SK-N-SH (cell line): ENCODE measurements around the gene NELFB.

Experiments
- EP300 ChIP-seq, 2 experiments: IDR thresholded peaks; 2 replicates each; pipeline versions ENCODE4 v1.4.0 to v1.6.1; 2012; ENCODE audit warnings: borderline replicate concordance in 1 of 2, low read depth in 1 of 2, low read length in 1 of 2
- MXI1 ChIP-seq: IDR thresholded peaks from 2 replicates; pipeline ENCODE4 v1.6.1; 2012; ENCODE audit warnings: mild to moderate bottlenecking, low read depth, low read length, improper control_type of control experiment
- NRF1 ChIP-seq: IDR thresholded peaks from 2 replicates; pipeline ENCODE4 v1.6.1; 2012; ENCODE audit warnings: low read depth, mild to moderate bottlenecking, low read length
- POLR2AphosphoS5 ChIP-seq: IDR thresholded peaks from 2 replicates; pipeline ENCODE4 v1.6.1; 2012; ENCODE audit warnings: low read depth, low read length
- RAD21 ChIP-seq: IDR thresholded peaks from 2 replicates; pipeline ENCODE4 v1.6.1; 2012; ENCODE audit warnings: mild to moderate bottlenecking, low read length
- RFX5 ChIP-seq: IDR thresholded peaks from 2 replicates; pipeline ENCODE4 v1.6.1; 2012; ENCODE audit warnings: mild to moderate bottlenecking, improper control_type of control experiment, low read length
- RXRA ChIP-seq: IDR thresholded peaks from 2 replicates; pipeline ENCODE4 v1.4.0; 2012; ENCODE audit warnings: low read depth, mild to moderate bottlenecking, borderline replicate concordance
- SIN3A ChIP-seq: IDR thresholded peaks from 2 replicates; pipeline ENCODE4 v1.6.1; 2012; ENCODE audit warnings: low read depth, mild to moderate bottlenecking, low read length, moderate library complexity, borderline replicate concordance
- SMC3 ChIP-seq: IDR thresholded peaks from 2 replicates; pipeline ENCODE4 v1.6.1; 2012; ENCODE audit warnings: low read depth, low read length, improper control_type of control experiment
- USF2 ChIP-seq: fragments of 150-350 bp; IDR thresholded peaks from 2 replicates; pipeline ENCODE4 v1.6.1; 2017; ENCODE audit warnings: antibody characterized with exemption, low read length, low read depth, borderline replicate concordance
- YY1 ChIP-seq: IDR thresholded peaks from 2 replicates; pipeline ENCODE4 v1.4.0; 2012; ENCODE audit warnings: low read depth, mild to moderate bottlenecking
- TF ChIP-seq, protein P1 (sequence below): fragments of 200-600 bp; sonication (generic); IDR thresholded peaks from 2 replicates; pipeline ENCODE4 v1.6.1; 2017; ENCODE audit warnings: antibody characterized with exemption, mild to moderate bottlenecking, moderate library complexity
- TF ChIP-seq, protein P2 (sequence below): IDR thresholded peaks from 2 replicates; pipeline ENCODE4 v1.4.0; 2012; ENCODE audit warnings: low read depth, borderline replicate concordance

- TF ChIP-seq, protein P1, sequence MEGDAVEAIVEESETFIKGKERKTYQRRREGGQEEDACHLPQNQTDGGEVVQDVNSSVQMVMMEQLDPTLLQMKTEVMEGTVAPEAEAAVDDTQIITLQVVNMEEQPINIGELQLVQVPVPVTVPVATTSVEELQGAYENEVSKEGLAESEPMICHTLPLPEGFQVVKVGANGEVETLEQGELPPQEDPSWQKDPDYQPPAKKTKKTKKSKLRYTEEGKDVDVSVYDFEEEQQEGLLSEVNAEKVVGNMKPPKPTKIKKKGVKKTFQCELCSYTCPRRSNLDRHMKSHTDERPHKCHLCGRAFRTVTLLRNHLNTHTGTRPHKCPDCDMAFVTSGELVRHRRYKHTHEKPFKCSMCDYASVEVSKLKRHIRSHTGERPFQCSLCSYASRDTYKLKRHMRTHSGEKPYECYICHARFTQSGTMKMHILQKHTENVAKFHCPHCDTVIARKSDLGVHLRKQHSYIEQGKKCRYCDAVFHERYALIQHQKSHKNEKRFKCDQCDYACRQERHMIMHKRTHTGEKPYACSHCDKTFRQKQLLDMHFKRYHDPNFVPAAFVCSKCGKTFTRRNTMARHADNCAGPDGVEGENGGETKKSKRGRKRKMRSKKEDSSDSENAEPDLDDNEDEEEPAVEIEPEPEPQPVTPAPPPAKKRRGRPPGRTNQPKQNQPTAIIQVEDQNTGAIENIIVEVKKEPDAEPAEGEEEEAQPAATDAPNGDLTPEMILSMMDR, result no peak
- TF ChIP-seq MXI1 (no peak), POLR2AphosphoS5 (no peak), NRF1 (no peak), RAD21 (no peak), EP300 (IDR thresholded peaks at IDR 0.05; ENCODE audit: borderline replicate concordance in 1 of 2, low read depth in 1 of 2, low read length in 1 of 2) (no peak), YY1 (no peak), RFX5 (no peak), SMC3 (no peak), USF2 (no peak), SIN3A (no peak), RXRA (no peak)
- TF ChIP-seq, protein P2, sequence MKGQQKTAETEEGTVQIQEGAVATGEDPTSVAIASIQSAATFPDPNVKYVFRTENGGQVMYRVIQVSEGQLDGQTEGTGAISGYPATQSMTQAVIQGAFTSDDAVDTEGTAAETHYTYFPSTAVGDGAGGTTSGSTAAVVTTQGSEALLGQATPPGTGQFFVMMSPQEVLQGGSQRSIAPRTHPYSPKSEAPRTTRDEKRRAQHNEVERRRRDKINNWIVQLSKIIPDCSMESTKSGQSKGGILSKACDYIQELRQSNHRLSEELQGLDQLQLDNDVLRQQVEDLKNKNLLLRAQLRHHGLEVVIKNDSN, result no peak
These were observed 45.5 kb downstream of the NELFB start for GRCh38 chr9:137300567-137301080.
